IPS-18c (cell line): ENCODE measurements around the gene PIGN.

ENCODE experiments used
- H3K4me3 ChIP-seq: 2 replicates; pipeline ENCODE4 v1.7.0; 2013; ENCODE audit warnings: low read depth, mild to moderate bottlenecking, low read length, moderate library complexity; ENCODE audit not compliant: insufficient read depth
- H3K9me3 ChIP-seq: one replicate; pipeline ENCODE4 v1.6.1; 2013; ENCODE audit warnings: mild to moderate bottlenecking, low read length, moderate library complexity; ENCODE audit not compliant: control insufficient read depth, insufficient read depth

Gene PIGN

GRCh38 chr18:62088156-62088555 is 98.7 kb downstream of the PIGN start:
- H3K4me3 ChIP-seq: no peak overlapping the region
- no peaks in the 10 kb centered on the region for H3K9me3 ChIP-seq

GRCh38 chr18:62085756-62086155 is 101.1 kb downstream of the PIGN start:
- no peaks in the 10 kb centered on the region for H3K9me3 ChIP-seq
- H3K4me3 ChIP-seq: no peak overlapping the region

DNA sequence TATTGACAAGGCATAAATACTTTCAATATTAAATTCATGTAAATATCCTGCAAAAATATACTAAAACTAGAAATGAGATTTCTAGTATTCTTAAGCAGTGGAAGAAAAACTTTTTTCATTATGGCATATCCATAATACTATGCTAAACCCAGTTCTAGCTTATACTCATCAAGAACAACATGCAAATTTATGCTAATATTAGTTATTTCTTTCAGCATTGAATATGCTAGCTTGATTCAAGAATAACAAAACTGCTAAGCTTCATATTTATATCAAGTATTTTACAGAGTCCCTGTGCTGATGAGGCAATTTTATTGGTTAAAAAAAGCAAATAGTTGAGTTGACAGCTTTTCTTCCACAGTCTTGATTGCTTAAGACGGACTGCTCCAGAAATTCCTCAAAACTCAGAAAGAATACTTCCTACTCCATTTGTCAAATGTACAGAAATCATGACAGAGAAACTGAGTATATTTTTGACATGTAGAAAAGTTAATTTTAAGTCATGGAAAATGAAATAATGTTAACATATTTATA is 105.0 kb downstream of the PIGN start:
- no peaks in the 10 kb centered on the region for H3K9me3 ChIP-seq

DNA sequence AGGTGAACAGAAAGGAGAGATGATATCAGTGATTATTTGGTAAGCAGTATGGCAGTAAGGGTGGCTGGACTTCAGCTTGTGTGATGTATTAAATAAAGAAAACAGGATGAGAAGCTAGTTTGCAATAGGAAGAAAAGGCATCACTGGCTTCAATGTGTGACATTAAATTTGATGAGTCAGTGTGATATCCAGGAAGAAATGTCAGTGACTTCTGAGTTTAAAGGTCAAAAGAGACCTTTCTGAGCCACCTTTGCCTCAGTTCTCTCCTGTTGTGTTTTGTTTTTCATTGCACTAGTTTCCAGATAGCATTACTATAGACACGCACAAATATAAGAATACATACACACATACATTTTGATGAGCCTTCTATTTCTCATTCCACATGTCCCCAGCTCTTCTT is 105.6 kb downstream of the PIGN start:
- H3K9me3 ChIP-seq: no peaks in the 10 kb centered on the region
- no peak overlapping the region for H3K4me3 ChIP-seq

More for the DNA sequence above, 105.0 kb downstream of the PIGN start:
- H3K4me3 ChIP-seq: no peak overlapping the region

GRCh38 chr18:62080172-62080900 is 106.5 kb downstream of the PIGN start:
- Histone ChIP-seq H3K4me3 (no peak overlapping the region), H3K9me3 (no peaks in the 10 kb centered on the region)

DNA sequence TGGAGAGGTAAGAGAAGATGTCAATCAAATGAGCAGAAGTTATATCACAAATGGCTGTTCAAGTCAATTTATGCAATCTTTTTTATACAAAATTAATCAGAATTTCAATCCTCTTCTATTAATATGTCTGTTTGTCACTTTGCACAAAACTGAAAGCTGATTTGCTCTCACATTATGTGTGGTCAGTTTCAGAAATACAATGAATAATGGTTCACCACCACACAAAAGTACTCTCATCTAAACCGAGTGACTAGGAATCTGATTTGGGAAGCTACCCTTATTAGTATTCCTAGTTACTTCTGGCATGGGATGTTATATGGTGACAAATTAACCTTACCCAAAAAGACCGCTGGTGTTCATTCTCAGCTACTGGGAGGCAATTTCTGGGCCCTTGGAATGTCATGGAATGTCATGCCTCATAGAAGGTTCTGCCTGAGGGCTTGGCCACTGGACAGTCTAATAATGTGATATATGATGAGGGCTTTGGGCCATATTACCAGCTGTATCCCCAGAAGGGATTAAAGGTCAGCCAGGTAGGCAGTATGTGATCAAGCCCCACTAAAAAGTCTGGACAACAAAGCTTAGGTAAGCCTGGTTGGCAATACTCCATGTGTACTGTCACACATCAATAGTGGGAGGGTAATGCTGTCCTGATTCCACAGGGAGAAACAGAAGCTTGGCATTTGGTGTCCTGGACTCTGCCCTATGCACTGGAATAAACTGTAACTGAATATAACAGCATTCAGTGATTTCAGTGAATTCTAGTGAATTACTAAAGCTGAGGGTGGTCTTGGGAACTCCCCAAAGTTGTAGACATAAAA is 113.2 kb downstream of the PIGN start:
- H3K4me3 ChIP-seq: no peak overlapping the region
- no peaks in the 10 kb centered on the region for H3K9me3 ChIP-seq

DNA sequence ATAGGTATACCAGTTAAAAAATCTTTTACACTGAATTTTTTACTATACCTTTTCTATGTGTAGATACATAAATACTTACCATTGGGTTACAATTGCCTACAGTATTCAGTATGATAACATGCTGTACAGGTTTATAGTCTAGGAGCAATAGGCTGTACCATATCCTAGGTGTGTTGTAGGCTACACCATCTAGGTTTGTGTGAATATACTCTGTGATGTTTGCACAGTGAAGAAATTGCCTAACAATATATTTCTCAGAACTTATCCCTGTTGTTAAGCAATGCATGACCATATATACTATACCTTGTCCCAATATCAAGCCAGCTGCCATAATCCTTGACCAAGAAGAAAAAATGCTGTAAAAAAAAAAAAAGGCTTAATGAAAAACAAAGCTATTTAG is 114.5 kb downstream of the PIGN start:
- Histone ChIP-seq H3K4me3 (no peak overlapping the region), H3K9me3 (no peaks in the 10 kb centered on the region)

DNA sequence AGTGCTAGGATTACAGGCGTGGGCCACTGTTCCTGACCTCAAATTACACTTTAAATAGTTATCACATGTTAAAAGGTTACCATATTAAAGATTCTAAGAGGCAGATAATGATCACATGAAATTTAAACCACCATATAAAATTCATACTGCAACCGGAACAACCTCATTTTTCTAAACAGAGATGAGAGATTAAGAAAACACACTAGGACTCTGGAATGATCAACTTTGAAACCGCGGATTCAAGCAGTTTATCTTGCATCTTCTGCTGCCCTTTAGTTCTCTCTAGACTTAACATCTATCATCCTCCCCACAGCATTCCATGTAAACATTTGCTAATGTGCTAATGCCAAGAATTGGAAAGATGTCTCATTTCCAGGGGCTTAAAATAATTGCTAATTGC is 115.8 kb downstream of the PIGN start:
- H3K4me3 ChIP-seq: no peak overlapping the region
- H3K9me3 ChIP-seq: no peaks in the 10 kb centered on the region

- H3K9me3 ChIP-seq: no peaks in the 10 kb centered on the region
- H3K4me3 ChIP-seq: no peak overlapping the region
Measured at GRCh38 chr18:62070302-62070701, 116.6 kb downstream of the PIGN start.

GRCh38 chr18:62069556-62069955 is 117.3 kb downstream of the PIGN start:
- no peak overlapping the region for H3K4me3 ChIP-seq
- H3K9me3 ChIP-seq: no peaks in the 10 kb centered on the region

DNA sequence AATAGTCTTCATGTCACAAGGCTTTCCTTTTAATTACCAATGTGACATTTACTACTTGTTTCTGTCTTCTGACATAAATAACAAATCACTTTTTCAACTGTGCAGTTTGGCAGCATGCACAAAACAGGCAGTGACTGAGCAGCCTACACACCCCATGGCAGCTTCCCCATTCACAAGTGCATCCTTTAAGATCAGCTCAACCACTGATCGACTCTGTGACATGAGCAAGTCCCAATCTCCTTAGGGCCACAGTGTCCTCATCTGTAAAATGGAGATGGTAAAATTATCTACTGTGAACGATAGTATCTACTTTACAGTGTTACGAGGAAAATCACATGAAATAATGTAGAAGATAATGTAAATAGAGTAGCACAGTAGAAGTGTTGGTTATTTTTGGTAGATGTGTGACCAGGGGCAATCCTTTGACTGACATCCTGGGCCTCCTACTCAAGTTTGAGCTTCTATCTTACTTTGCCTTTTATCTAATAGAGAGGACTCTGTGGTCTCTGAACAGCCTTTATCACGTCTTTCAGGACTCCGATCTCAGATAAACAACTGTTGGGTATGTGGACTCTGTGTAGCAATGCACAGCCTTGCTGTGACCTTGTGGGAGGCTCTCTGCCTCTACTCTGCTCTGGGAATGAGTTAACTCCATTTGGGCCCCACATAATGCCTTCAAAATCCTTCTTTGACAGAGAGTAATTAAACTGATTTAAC is 120.6 kb downstream of the PIGN start:
- Histone ChIP-seq H3K4me3 (no peak overlapping the region), H3K9me3 (no peaks in the 10 kb centered on the region)

GRCh38 chr18:62064361-62064760 is 122.5 kb downstream of the PIGN start:
- Histone ChIP-seq H3K4me3 (no peak overlapping the region), H3K9me3 (no peaks in the 10 kb centered on the region)

GRCh38 chr18:62061821-62062478 is 124.9 kb downstream of the PIGN start:
- Histone ChIP-seq H3K4me3 (no peak overlapping the region), H3K9me3 (no peaks in the 10 kb centered on the region)

- H3K4me3 ChIP-seq: no peak overlapping the region
- H3K9me3 ChIP-seq: no peaks in the 10 kb centered on the region
Measured at GRCh38 chr18:62060820-62061219, 126.0 kb downstream of the PIGN start.

- Histone ChIP-seq H3K9me3 (no peaks in the 10 kb centered on the region), H3K4me3 (no peak overlapping the region)
Measured at GRCh38 chr18:62054929-62055498, 131.8 kb downstream of the PIGN start.

- Histone ChIP-seq H3K4me3 (no peak overlapping the region), H3K9me3 (no peaks in the 10 kb centered on the region)
Measured at GRCh38 chr18:62048279-62048678, 138.6 kb downstream of the PIGN start.

DNA sequence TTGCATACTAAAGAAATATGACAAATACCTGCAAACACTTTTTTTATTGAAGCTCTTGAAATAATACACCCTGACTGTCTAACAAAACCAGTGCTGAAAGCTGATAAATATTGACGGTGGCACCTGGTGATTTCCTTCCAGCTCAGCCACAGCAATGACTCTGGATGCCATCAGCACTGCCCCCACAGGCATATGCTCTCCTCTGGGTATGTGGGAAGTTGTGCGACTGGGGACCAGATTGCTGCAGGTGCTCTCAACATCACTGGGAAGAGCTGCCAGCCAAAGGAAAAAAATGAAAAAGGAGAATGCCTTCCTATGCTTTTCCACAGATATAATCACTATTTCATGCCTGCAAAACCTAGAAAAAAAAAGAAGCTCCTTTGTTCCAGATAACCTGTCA is 141.5 kb downstream of the PIGN start:
- Histone ChIP-seq H3K4me3 (no peak overlapping the region), H3K9me3 (no peaks in the 10 kb centered on the region)
